ENCODE measurements around the gene JMJD8. TPM values are rescaled to one million over a fixed set of nuclear protein-coding genes. Genes with fewer than 3 reads are reported as not detected.

The JMJD8 gene
- total and polyA plus RNA-seq, 2 experiments from 2014 or later = 48.5 to 82.5 TPM

DNA sequence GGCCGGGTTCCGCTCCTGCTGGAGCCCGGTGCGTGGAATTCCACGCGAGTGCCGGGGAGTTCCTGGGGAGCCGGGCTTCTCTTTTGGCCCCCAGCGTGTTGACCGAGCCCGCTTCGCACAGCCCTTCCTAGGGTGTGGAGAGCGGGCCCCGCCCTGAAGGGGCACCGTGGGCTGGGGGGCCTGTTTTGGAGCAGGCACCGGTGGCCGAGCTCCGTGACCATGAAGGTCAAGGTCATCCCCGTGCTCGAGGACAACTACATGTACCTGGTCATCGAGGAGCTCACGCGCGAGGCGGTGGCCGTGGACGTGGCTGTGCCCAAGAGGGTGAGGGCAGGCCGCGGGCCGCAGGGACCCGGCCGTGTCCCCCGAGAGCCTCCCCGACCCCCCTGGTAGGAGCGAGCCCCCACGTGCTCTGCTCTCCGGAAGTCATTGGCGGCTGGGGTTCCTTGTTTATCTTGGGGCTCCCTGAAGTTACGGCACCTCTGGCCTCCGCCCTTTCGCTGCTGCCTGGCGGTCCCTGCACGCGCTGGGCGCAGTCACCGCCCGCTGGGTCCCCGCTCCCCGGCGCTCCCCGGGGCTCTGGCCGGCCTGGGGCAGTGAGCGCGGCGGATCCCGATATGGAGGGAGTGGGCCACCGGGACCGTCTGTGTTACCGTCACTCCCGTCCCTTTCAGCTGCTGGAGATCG, 43.3 kb upstream of the JMJD8 start:
- no peak overlapping the region for H3K27ac Mint-ChIP-seq
- Histone ChIP-seq H3K27me3 (ENCODE audit: insufficient read depth) (peaks cover 14% of the 10 kb centered on the region; the same call in 1 of the 2 replicates), H3K36me3 (ENCODE audit: insufficient read depth) (no peaks in the 10 kb centered on the region), H3F3A (replicated peaks; ENCODE audit: low read depth) (peaks cover 12% of the 10 kb centered on the region), H3K4me2 (peak overlapping the region; percentile 86), H2AFZ (no peak overlapping the region), H3K79me2 (replicated peaks; ENCODE audit: insufficient read depth) (no peaks in the 10 kb centered on the region), H3K27ac (ENCODE audit: low read depth) (no peak overlapping the region), H3K9me2 (ENCODE audit: insufficient read depth) (no peaks in the 10 kb centered on the region), H3K4me1 (ENCODE audit: insufficient read depth) (no peaks in the 10 kb centered on the region), H3K4me3 (peak overlapping the region; percentile 71), H4K20me1 (replicated peaks; ENCODE audit: insufficient read depth) (no peaks in the 10 kb centered on the region)
- H3K36me3 Mint-ChIP-seq (ENCODE audit: low read depth) = peaks cover 3% of the 10 kb centered on the region; the same call in 1 of the 3 replicates
- DNase-seq (ENCODE audit: low spot score) = peak; percentile 71
- H3K4me3 Mint-ChIP-seq = peak overlapping the region; percentile 55; the same call in 2 of the 3 replicates
- H3K9me3 Mint-ChIP-seq = no peaks in the 10 kb centered on the region
- H3K4me1 Mint-ChIP-seq = no peaks in the 10 kb centered on the region
- H3K27me3 Mint-ChIP-seq (ENCODE audit: insufficient read depth, low read depth, poor library complexity) = peaks cover 18% of the 10 kb centered on the region
- peak; percentile 7 for ATAC-seq
- no peak for TF ChIP-seq JUNB (IDR thresholded peaks at IDR 0.05; ENCODE audit: unreplicated experiment)
- TF ChIP-seq REST (IDR thresholded peaks at IDR 0.05; ENCODE audit: unreplicated experiment) = no peak
- no peak for TF ChIP-seq ZNF331 (CRISPR knock-in tag; IDR thresholded peaks at IDR 0.05; ENCODE audit: low read depth)
- TF ChIP-seq, protein P1, sequence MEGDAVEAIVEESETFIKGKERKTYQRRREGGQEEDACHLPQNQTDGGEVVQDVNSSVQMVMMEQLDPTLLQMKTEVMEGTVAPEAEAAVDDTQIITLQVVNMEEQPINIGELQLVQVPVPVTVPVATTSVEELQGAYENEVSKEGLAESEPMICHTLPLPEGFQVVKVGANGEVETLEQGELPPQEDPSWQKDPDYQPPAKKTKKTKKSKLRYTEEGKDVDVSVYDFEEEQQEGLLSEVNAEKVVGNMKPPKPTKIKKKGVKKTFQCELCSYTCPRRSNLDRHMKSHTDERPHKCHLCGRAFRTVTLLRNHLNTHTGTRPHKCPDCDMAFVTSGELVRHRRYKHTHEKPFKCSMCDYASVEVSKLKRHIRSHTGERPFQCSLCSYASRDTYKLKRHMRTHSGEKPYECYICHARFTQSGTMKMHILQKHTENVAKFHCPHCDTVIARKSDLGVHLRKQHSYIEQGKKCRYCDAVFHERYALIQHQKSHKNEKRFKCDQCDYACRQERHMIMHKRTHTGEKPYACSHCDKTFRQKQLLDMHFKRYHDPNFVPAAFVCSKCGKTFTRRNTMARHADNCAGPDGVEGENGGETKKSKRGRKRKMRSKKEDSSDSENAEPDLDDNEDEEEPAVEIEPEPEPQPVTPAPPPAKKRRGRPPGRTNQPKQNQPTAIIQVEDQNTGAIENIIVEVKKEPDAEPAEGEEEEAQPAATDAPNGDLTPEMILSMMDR (conservative IDR thresholded peaks at IDR 0.05; ENCODE audit: low read depth in 2 of 2) = no peak
- TF ChIP-seq POLR2AphosphoS5 (IDR thresholded peaks at IDR 0.05; ENCODE audit: low read depth) = no peak; the same call in 1 of the 2 replicates
- TF ChIP-seq EZH2phosphoT487 (IDR thresholded peaks at IDR 0.05; ENCODE audit: unreplicated experiment) = no peak
- no peak for TF ChIP-seq NANOG (IDR thresholded peaks at IDR 0.05; ENCODE audit: borderline replicate concordance)
- no peak for TF ChIP-seq ETS1 (IDR thresholded peaks at IDR 0.05)
- TF ChIP-seq, protein P2, sequence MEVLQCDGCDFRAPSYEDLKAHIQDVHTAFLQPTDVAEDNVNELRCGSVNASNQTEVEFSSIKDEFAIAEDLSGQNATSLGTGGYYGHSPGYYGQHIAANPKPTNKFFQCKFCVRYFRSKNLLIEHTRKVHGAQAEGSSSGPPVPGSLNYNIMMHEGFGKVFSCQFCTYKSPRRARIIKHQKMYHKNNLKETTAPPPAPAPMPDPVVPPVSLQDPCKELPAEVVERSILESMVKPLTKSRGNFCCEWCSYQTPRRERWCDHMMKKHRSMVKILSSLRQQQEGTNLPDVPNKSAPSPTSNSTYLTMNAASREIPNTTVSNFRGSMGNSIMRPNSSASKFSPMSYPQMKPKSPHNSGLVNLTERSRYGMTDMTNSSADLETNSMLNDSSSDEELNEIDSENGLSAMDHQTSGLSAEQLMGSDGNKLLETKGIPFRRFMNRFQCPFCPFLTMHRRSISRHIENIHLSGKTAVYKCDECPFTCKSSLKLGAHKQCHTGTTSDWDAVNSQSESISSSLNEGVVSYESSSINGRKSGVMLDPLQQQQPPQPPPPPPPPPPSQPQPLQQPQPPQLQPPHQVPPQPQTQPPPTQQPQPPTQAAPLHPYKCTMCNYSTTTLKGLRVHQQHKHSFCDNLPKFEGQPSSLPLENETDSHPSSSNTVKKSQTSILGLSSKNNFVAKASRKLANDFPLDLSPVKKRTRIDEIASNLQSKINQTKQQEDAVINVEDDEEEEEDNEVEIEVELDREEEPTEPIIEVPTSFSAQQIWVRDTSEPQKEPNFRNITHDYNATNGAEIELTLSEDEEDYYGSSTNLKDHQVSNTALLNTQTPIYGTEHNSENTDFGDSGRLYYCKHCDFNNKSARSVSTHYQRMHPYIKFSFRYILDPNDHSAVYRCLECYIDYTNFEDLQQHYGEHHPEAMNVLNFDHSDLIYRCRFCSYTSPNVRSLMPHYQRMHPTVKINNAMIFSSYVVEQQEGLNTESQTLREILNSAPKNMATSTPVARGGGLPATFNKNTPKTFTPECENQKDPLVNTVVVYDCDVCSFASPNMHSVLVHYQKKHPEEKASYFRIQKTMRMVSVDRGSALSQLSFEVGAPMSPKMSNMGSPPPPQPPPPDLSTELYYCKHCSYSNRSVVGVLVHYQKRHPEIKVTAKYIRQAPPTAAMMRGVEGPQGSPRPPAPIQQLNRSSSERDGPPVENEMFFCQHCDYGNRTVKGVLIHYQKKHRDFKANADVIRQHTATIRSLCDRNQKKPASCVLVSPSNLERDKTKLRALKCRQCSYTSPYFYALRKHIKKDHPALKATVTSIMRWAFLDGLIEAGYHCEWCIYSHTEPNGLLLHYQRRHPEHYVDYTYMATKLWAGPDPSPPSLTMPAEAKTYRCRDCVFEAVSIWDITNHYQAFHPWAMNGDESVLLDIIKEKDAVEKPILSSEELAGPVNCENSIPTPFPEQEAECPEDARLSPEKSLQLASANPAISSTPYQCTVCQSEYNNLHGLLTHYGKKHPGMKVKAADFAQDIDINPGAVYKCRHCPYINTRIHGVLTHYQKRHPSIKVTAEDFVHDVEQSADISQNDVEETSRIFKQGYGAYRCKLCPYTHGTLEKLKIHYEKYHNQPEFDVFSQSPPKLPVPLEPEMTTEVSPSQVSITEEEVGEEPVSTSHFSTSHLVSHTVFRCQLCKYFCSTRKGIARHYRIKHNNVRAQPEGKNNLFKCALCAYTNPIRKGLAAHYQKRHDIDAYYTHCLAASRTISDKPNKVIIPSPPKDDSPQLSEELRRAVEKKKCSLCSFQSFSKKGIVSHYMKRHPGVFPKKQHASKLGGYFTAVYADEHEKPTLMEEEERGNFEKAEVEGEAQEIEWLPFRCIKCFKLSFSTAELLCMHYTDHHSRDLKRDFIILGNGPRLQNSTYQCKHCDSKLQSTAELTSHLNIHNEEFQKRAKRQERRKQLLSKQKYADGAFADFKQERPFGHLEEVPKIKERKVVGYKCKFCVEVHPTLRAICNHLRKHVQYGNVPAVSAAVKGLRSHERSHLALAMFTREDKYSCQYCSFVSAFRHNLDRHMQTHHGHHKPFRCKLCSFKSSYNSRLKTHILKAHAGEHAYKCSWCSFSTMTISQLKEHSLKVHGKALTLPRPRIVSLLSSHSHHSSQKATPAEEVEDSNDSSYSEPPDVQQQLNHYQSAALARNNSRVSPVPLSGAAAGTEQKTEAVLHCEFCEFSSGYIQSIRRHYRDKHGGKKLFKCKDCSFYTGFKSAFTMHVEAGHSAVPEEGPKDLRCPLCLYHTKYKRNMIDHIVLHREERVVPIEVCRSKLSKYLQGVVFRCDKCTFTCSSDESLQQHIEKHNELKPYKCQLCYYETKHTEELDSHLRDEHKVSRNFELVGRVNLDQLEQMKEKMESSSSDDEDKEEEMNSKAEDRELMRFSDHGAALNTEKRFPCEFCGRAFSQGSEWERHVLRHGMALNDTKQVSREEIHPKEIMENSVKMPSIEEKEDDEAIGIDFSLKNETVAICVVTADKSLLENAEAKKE (CRISPR knock-in tag; IDR thresholded peaks at IDR 0.05) = no peak
- TF ChIP-seq STAT1 (IDR thresholded peaks at IDR 0.05; ENCODE audit: unreplicated experiment) = no peak
